Sigmoid colon (tissue), 7 donors: ENCODE data around the gene RHOBTB1. TPM values are rescaled to one million over a fixed set of nuclear protein-coding genes. Genes with fewer than 3 reads are reported as not detected.

Experiments
- DNase-seq: peaks from one replicate; pipeline ENCODE4 v3.0.0-alpha.2; 2019
- H3K27ac ChIP-seq, 4 donors: fragments of 200-600 bp; sonication (generic); one replicate each; pipeline ENCODE4 v1.5.1; 2016 to 2019; ENCODE audit warnings: mild to moderate bottlenecking in 1 of 4
- H3K27me3 ChIP-seq, 3 donors: fragments of 200-600 bp; sonication (generic); one replicate each; pipeline ENCODE4 v1.5.1; 2019; ENCODE audit warnings: mild to moderate bottlenecking in 1 of 3
- H3K36me3 ChIP-seq, 4 donors: fragments of 200-600 bp; sonication (generic); one replicate each; pipeline ENCODE4 v1.5.1; 2016 to 2019
- H3K4me1 ChIP-seq, 4 donors: fragments of 200-600 bp; sonication (generic); one replicate each; pipeline ENCODE4 v1.5.1; 2017 to 2019
- H3K4me3 ChIP-seq, 4 donors: fragments of 200-600 bp; sonication (generic); one replicate each; pipeline ENCODE4 v1.5.1; 2017 to 2019; ENCODE audit warnings: mild to moderate bottlenecking in 2 of 4, moderate library complexity in 1 of 4
- H3K9me3 ChIP-seq, 4 donors: fragments of 200-600 bp in 3 of 4; sonication (generic) in 3 of 4; one replicate each; pipeline versions ENCODE4 v1.5.1 to v1.6.1; 2013 to 2019
- CTCF ChIP-seq, 4 experiments: fragments of 450-650 bp in 3 of 4; fragments of 200-600 bp in 1 of 4; IDR thresholded peaks; one replicate each; pipeline ENCODE4 v1.5.1; 2016 to 2019; ENCODE audit warnings: antibody characterized with exemption in 4 of 4, mild to moderate bottlenecking in 3 of 4, moderate library complexity in 2 of 4
- EP300 ChIP-seq, 4 donors: sonication (generic); formaldehyde crosslinking; IDR thresholded peaks; one replicate each; pipeline ENCODE4 v1.6.1; 2017; ENCODE audit warnings: antibody characterized with exemption in 4 of 4
- POLR2A ChIP-seq, 2 donors: fragments of 450-650 bp; IDR thresholded peaks; one replicate each; pipeline ENCODE4 v1.6.1; 2016; ENCODE audit warnings: antibody characterized with exemption in 2 of 2, mild to moderate bottlenecking in 2 of 2, moderate library complexity in 2 of 2
- POLR2AphosphoS5 ChIP-seq, 4 donors: sonication (generic); formaldehyde crosslinking; IDR thresholded peaks; one replicate each; pipeline ENCODE4 v1.6.1; 2017; ENCODE audit warnings: antibody characterized with exemption in 4 of 4
- WGBS, 2 donors: extraction: QIAGEN DNeasy Blood & Tissue Kit; methylation state at CpG; one replicate each; pipeline ENCODE4 v1.1.7; 2013; 5-methylcytosine and 5-hydroxymethylcytosine counted together
- intact Hi-C: fragments of 100-400 bp; cut with DNase I; formaldehyde crosslinking; loops from one replicate; pipeline ENCODE4 v1.15.1; 2023
- polyA plus RNA-seq, 3 donors: library from polyadenylated mRNA; stranded (reverse); fragments of 200-250 nt; gene quantifications; one replicate each; pipeline ENCODE4 v1.2.3, GENCODE V29; 2013
- total RNA-seq, 4 donors: library from RNA; depleted of rRNA; stranded (reverse); fragments of >200 nt; gene quantifications; one replicate each; pipeline ENCODE4 v1.1.0, GENCODE V29; 2016
- donor health status: healthy with polysubstance abuse.
- donor health status: Bipolar disorder and iron deficiency.
- donor health status: healthy.

Gene RHOBTB1
- total and polyA plus RNA-seq, 7 donors: 3.3 to 25.5 (median 8.6) TPM

- no peak for DNase-seq
- Histone ChIP-seq H3K9me3 (no peaks in the 10 kb centered on the region), H3K27me3 (no peaks in the 10 kb centered on the region), H3K27ac (peak overlapping the region in 2 of 4 donors; percentile 97), H3K4me1 (peaks cover 0 to 56% (median 34%) of the 10 kb centered on the region in 4 donors), H3K36me3 (no peaks in the 10 kb centered on the region), H3K4me3 (no peak overlapping the region)
- intact Hi-C loops: no loop called here
- TF ChIP-seq POLR2AphosphoS5 (IDR thresholded peaks at IDR 0.05) (no peak), CTCF (IDR thresholded peaks at IDR 0.05) (no peak), POLR2A (IDR thresholded peaks at IDR 0.05) (no peak), EP300 (IDR thresholded peaks at IDR 0.05) (no peak)
- WGBS, 2 donors: 21 to 71% methylated on average over 4 of the region's 4 CpGs
Observed at GRCh38 chr10:60937022-60937421, 7.0 kb downstream of the RHOBTB1 start.

GRCh38 chr10:60934215-60935175 lies 9.5 kb downstream of the RHOBTB1 start:
- no peak for TF ChIP-seq EP300 (IDR thresholded peaks at IDR 0.05)
- TF ChIP-seq CTCF (IDR thresholded peaks at IDR 0.05): no peak
- no peak for TF ChIP-seq POLR2A (IDR thresholded peaks at IDR 0.05)
- no peak for TF ChIP-seq POLR2AphosphoS5 (IDR thresholded peaks at IDR 0.05)

GRCh38 chr10:60932756-60933155 lies 11.2 kb downstream of the RHOBTB1 start:
- no peak for DNase-seq
- Histone ChIP-seq H3K4me1 (peaks cover 0 to 20% (median 14%) of the 10 kb centered on the region in 4 donors), H3K27me3 (no peaks in the 10 kb centered on the region), H3K9me3 (no peaks in the 10 kb centered on the region), H3K36me3 (no peaks in the 10 kb centered on the region), H3K27ac (no peak overlapping the region), H3K4me3 (no peak overlapping the region)
- 17 to 68% methylated on average over 4 of the region's 4 CpGs for WGBS, 2 donors
- TF ChIP-seq POLR2AphosphoS5 (IDR thresholded peaks at IDR 0.05) (no peak), POLR2A (IDR thresholded peaks at IDR 0.05) (no peak), CTCF (IDR thresholded peaks at IDR 0.05) (no peak), EP300 (IDR thresholded peaks at IDR 0.05) (no peak)
- intact Hi-C loops: no loop called here

More at GRCh38 chr10:60934215-60935175, 9.5 kb downstream of the RHOBTB1 start:
- intact Hi-C loops: no loop called here
- H3K27me3 ChIP-seq: no peaks in the 10 kb centered on the region
- 69 to 70% methylated on average over 6 of the region's 6 CpGs for WGBS, 2 donors
- H3K4me1 ChIP-seq: peaks cover 0 to 37% (median 22%) of the 10 kb centered on the region in 4 donors
- H3K27ac ChIP-seq: peak overlapping the region in 2 of 4 donors; percentile 3 to 4
- H3K9me3 ChIP-seq: no peaks in the 10 kb centered on the region
- no peaks in the 10 kb centered on the region for H3K36me3 ChIP-seq
- no peak overlapping the region for H3K4me3 ChIP-seq
- DNase-seq: no peak

GRCh38 chr10:60930237-60930636 lies 13.7 kb downstream of the RHOBTB1 start:
- DNase-seq: no peak
- WGBS, 2 donors: 72 to 87% methylated on average over 3 of the region's 3 CpGs
- Histone ChIP-seq H3K27ac (no peak overlapping the region), H3K4me3 (no peak overlapping the region), H3K36me3 (no peaks in the 10 kb centered on the region), H3K27me3 (no peaks in the 10 kb centered on the region), H3K4me1 (peaks cover 0 to 10% (median 5%) of the 10 kb centered on the region in 4 donors), H3K9me3 (no peaks in the 10 kb centered on the region)
- TF ChIP-seq CTCF (IDR thresholded peaks at IDR 0.05): no peak
- TF ChIP-seq EP300 (IDR thresholded peaks at IDR 0.05): no peak
- no peak for TF ChIP-seq POLR2AphosphoS5 (IDR thresholded peaks at IDR 0.05)
- TF ChIP-seq POLR2A (IDR thresholded peaks at IDR 0.05): no peak
- intact Hi-C loops: no loop called here
